Measurements from ENCODE around the gene EMX1.

Gene EMX1

GRCh38 chr2:72892506-72893173, 24.7 kb upstream of the EMX1 start:
- Histone ChIP-seq H3K23ac (ENCODE audit: low read length) (no peak overlapping the region), H3K4me1 (ENCODE audit: control insufficient read depth, low read depth, low read length) (no peaks in the 10 kb centered on the region), H3K27ac (ENCODE audit: low read depth, low read length) (no peak overlapping the region), H3K79me1 (ENCODE audit: low read length) (no peaks in the 10 kb centered on the region), H3K27me3 (ENCODE audit: insufficient read depth, low read length, poor library complexity) (no peaks in the 10 kb centered on the region), H3K56ac (ENCODE audit: low read length) (no peak overlapping the region), H2BK15ac (replicated peaks; ENCODE audit: low read depth) (no peak overlapping the region), H3K36me3 (ENCODE audit: control insufficient read depth, insufficient read depth, low read length) (no peaks in the 10 kb centered on the region), H3K9ac (ENCODE audit: low read length) (no peak overlapping the region), H3K18ac (ENCODE audit: low read length) (no peak overlapping the region), H2BK120ac (ENCODE audit: low read depth, low read length) (no peak overlapping the region), H4K8ac (ENCODE audit: low read depth, low read length) (no peak overlapping the region), H4K5ac (ENCODE audit: low read length) (no peak overlapping the region), H2AK5ac (ENCODE audit: low read length) (no peak overlapping the region), H3K4me2 (ENCODE audit: low read length) (no peak overlapping the region), H3K79me2 (ENCODE audit: control insufficient read depth, insufficient read depth, low read length) (no peaks in the 10 kb centered on the region), H3K4ac (ENCODE audit: low read depth, low read length) (no peak overlapping the region), H2BK5ac (ENCODE audit: low read length) (no peak overlapping the region), H3K4me3 (ENCODE audit: low read length) (no peak overlapping the region)
- WGBS (ENCODE audit: extremely low coverage, insufficient coverage, low lambda C conversion rate) = no CpG with 5 or more reads among the region's 11 CpGs
- peak; percentile 73 for DNase-seq

GRCh38 chr2:72893594-72894319, 23.6 kb upstream of the EMX1 start:
- no peak overlapping the region for H3K4me3 ChIP-seq (ENCODE audit: low read length)
- H3K79me1 ChIP-seq (ENCODE audit: low read length) = no peaks in the 10 kb centered on the region
- no peak overlapping the region for H3K4ac ChIP-seq (ENCODE audit: low read depth, low read length)
- WGBS (ENCODE audit: extremely low coverage, insufficient coverage, low lambda C conversion rate) = no CpG with 5 or more reads among the region's 15 CpGs
- no peaks in the 10 kb centered on the region for H3K36me3 ChIP-seq (ENCODE audit: control insufficient read depth, insufficient read depth, low read length)
- no peak overlapping the region for H3K18ac ChIP-seq (ENCODE audit: low read length)
- no peak overlapping the region for H3K27ac ChIP-seq (ENCODE audit: low read depth, low read length)
- no peaks in the 10 kb centered on the region for H3K4me1 ChIP-seq (ENCODE audit: control insufficient read depth, low read depth, low read length)
- no peaks in the 10 kb centered on the region for H3K79me2 ChIP-seq (ENCODE audit: control insufficient read depth, insufficient read depth, low read length)
- peak overlapping the region; percentile 59 for H3K23ac ChIP-seq (ENCODE audit: low read length)
- H2BK15ac ChIP-seq (replicated peaks; ENCODE audit: low read depth) = no peak overlapping the region
- no peak overlapping the region for H2BK5ac ChIP-seq (ENCODE audit: low read length)
- H3K56ac ChIP-seq (ENCODE audit: low read length) = peak overlapping the region; percentile 20
- no peak overlapping the region for H3K4me2 ChIP-seq (ENCODE audit: low read length)
- DNase-seq = peak; percentile 85
- no peak overlapping the region for H2BK120ac ChIP-seq (ENCODE audit: low read depth, low read length)
- H3K9ac ChIP-seq (ENCODE audit: low read length) = no peak overlapping the region
- no peaks in the 10 kb centered on the region for H3K27me3 ChIP-seq (ENCODE audit: insufficient read depth, low read length, poor library complexity)
- H4K5ac ChIP-seq (ENCODE audit: low read length) = no peak overlapping the region
- no peak overlapping the region for H4K8ac ChIP-seq (ENCODE audit: low read depth, low read length)
- no peak overlapping the region for H2AK5ac ChIP-seq (ENCODE audit: low read length)

- Histone ChIP-seq H3K27ac (ENCODE audit: low read depth, low read length) (no peak overlapping the region), H3K23ac (ENCODE audit: low read length) (no peak overlapping the region), H3K36me3 (ENCODE audit: control insufficient read depth, insufficient read depth, low read length) (no peaks in the 10 kb centered on the region), H3K4ac (ENCODE audit: low read depth, low read length) (no peak overlapping the region), H3K4me3 (ENCODE audit: low read length) (no peak overlapping the region), H3K9ac (ENCODE audit: low read length) (no peak overlapping the region), H2BK120ac (ENCODE audit: low read depth, low read length) (no peak overlapping the region), H2BK15ac (replicated peaks; ENCODE audit: low read depth) (no peak overlapping the region), H3K27me3 (ENCODE audit: insufficient read depth, low read length, poor library complexity) (no peaks in the 10 kb centered on the region), H2AK5ac (ENCODE audit: low read length) (peak overlapping the region; percentile 6), H3K4me1 (ENCODE audit: control insufficient read depth, low read depth, low read length) (no peaks in the 10 kb centered on the region), H2BK5ac (ENCODE audit: low read length) (no peak overlapping the region), H4K8ac (ENCODE audit: low read depth, low read length) (no peak overlapping the region), H4K5ac (ENCODE audit: low read length) (no peak overlapping the region), H3K79me2 (ENCODE audit: control insufficient read depth, insufficient read depth, low read length) (no peaks in the 10 kb centered on the region), H3K56ac (ENCODE audit: low read length) (no peak overlapping the region), H3K4me2 (ENCODE audit: low read length) (no peak overlapping the region), H3K79me1 (ENCODE audit: low read length) (no peaks in the 10 kb centered on the region), H3K18ac (ENCODE audit: low read length) (no peak overlapping the region)
- DNase-seq = no peak
- WGBS (ENCODE audit: extremely low coverage, insufficient coverage, low lambda C conversion rate) = no CpG with 5 or more reads among the region's 9 CpGs
Observed at GRCh38 chr2:72894514-72894913, 22.8 kb upstream of the EMX1 start.

- Histone ChIP-seq H3K56ac (ENCODE audit: low read length) (no peak overlapping the region), H2AK5ac (ENCODE audit: low read length) (no peak overlapping the region), H3K4me2 (ENCODE audit: low read length) (no peak overlapping the region), H3K4me1 (ENCODE audit: control insufficient read depth, low read depth, low read length) (no peaks in the 10 kb centered on the region), H3K4ac (ENCODE audit: low read depth, low read length) (no peak overlapping the region), H3K4me3 (ENCODE audit: low read length) (no peak overlapping the region), H3K36me3 (ENCODE audit: control insufficient read depth, insufficient read depth, low read length) (no peaks in the 10 kb centered on the region), H3K79me1 (ENCODE audit: low read length) (no peaks in the 10 kb centered on the region), H2BK15ac (replicated peaks; ENCODE audit: low read depth) (no peak overlapping the region), H3K27ac (ENCODE audit: low read depth, low read length) (no peak overlapping the region), H2BK5ac (ENCODE audit: low read length) (no peak overlapping the region), H3K23ac (ENCODE audit: low read length) (no peak overlapping the region), H3K27me3 (ENCODE audit: insufficient read depth, low read length, poor library complexity) (no peaks in the 10 kb centered on the region), H2BK120ac (ENCODE audit: low read depth, low read length) (no peak overlapping the region), H4K8ac (ENCODE audit: low read depth, low read length) (no peak overlapping the region), H3K9ac (ENCODE audit: low read length) (no peak overlapping the region), H4K5ac (ENCODE audit: low read length) (no peak overlapping the region), H3K18ac (ENCODE audit: low read length) (no peak overlapping the region), H3K79me2 (ENCODE audit: control insufficient read depth, insufficient read depth, low read length) (no peaks in the 10 kb centered on the region)
- no CpG with 5 or more reads among the region's 4 CpGs for WGBS (ENCODE audit: extremely low coverage, insufficient coverage, low lambda C conversion rate)
- peak; percentile 40 for DNase-seq
Observed at GRCh38 chr2:72895154-72895553, 22.2 kb upstream of the EMX1 start.

GRCh38 chr2:72895759-72896281, 21.5 kb upstream of the EMX1 start:
- Histone ChIP-seq H3K79me2 (ENCODE audit: control insufficient read depth, insufficient read depth, low read length) (no peaks in the 10 kb centered on the region), H4K8ac (ENCODE audit: low read depth, low read length) (no peak overlapping the region), H2BK15ac (replicated peaks; ENCODE audit: low read depth) (no peak overlapping the region), H3K56ac (ENCODE audit: low read length) (peak overlapping the region; percentile 12), H3K4me2 (ENCODE audit: low read length) (no peak overlapping the region), H3K79me1 (ENCODE audit: low read length) (no peaks in the 10 kb centered on the region), H3K4me1 (ENCODE audit: control insufficient read depth, low read depth, low read length) (no peaks in the 10 kb centered on the region), H3K18ac (ENCODE audit: low read length) (no peak overlapping the region), H3K4me3 (ENCODE audit: low read length) (no peak overlapping the region), H3K36me3 (ENCODE audit: control insufficient read depth, insufficient read depth, low read length) (no peaks in the 10 kb centered on the region), H3K27ac (ENCODE audit: low read depth, low read length) (no peak overlapping the region), H2BK120ac (ENCODE audit: low read depth, low read length) (no peak overlapping the region), H3K27me3 (ENCODE audit: insufficient read depth, low read length, poor library complexity) (no peaks in the 10 kb centered on the region), H3K9ac (ENCODE audit: low read length) (no peak overlapping the region), H4K5ac (ENCODE audit: low read length) (no peak overlapping the region), H3K4ac (ENCODE audit: low read depth, low read length) (no peak overlapping the region), H3K23ac (ENCODE audit: low read length) (no peak overlapping the region), H2BK5ac (ENCODE audit: low read length) (no peak overlapping the region), H2AK5ac (ENCODE audit: low read length) (no peak overlapping the region)
- no peak for DNase-seq
- WGBS (ENCODE audit: extremely low coverage, insufficient coverage, low lambda C conversion rate) = no CpG with 5 or more reads among the region's 16 CpGs

Data from mesendoderm (in vitro differentiated cells).